OCI-LY7 (cell line): ENCODE measurements around the gene NEO1.

Experiments
- CTCF ChIP-seq: fragments of 200-600 bp; sonication (generic); conservative IDR thresholded peaks from 2 replicates; pipeline ENCODE4 v1.5.1; 2014; ENCODE audit warnings: mild to moderate bottlenecking, antibody characterized with exemption, low read length, moderate library complexity, mixed read lengths
- EZH2phosphoT487 ChIP-seq: fragments of 200-600 bp; sonication (generic); IDR thresholded peaks from 2 replicates; pipeline ENCODE4 v1.6.1; 2018; ENCODE audit warnings: low read depth, borderline replicate concordance, mild to moderate bottlenecking, mixed run types, antibody characterized with exemption, low read length, moderate library complexity, mixed read lengths

- TF ChIP-seq CTCF (no peak), EZH2phosphoT487 (no peak)
Observed at GRCh38 chr15:73009066-73010056, 42.9 kb upstream of the NEO1 start.
